Endothelial cell of umbilical vein (primary cell): Measurements from ENCODE around the gene GARIN1A. TPM values are rescaled to one million over a fixed set of nuclear protein-coding genes. Genes with fewer than 3 reads are reported as not detected.

Experiments used
- BruUV-seq: library from RNA; stranded (reverse); fragments of 400-500 nt; replicated peaks from 2 replicates; lab custom pipeline; 2021; lab: Mats Ljungman, UMichigan
- CTCF ChIA-PET: fragments of 300-600, 350-600 bp; sonication (Branson Sonifier 250); formaldehyde crosslinking; loops from one replicate; lab custom pipeline; 2021; ENCODE audit warnings: antibody characterized with exemption, inconsistent platforms; lab: Charles Lee
- POLR2A ChIA-PET: fragments of 300-600, 350-600 bp; sonication (Branson Sonifier 250); formaldehyde crosslinking; loops from one replicate; lab custom pipeline; 2021; ENCODE audit warnings: antibody characterized with exemption, inconsistent platforms; lab: Charles Lee
- DNase-seq: peaks from one replicate; pipeline ENCODE4 v3.0.0-alpha.2; 2011; ENCODE audit warnings: low read depth, low spot score
- FAIRE-seq: peaks from 2 replicates; lab custom pipeline; 2011; peaks lifted over from hg19 to GRCh38; lab: Jason Lieb, UNC
- H2AFZ ChIP-seq: 2 replicates; pipeline ENCODE4 v1.6.0; 2012; ENCODE audit warnings: low read depth, low read length, control low read depth, inconsistent platforms
- H3K27ac ChIP-seq: 2 replicates; pipeline ENCODE4 v1.5.1; 2011; ENCODE audit warnings: low read depth, mild to moderate bottlenecking, control low read depth, low read length, moderate library complexity; ENCODE audit not compliant: insufficient read depth
- H3K27me3 ChIP-seq, 2 experiments: 2 replicates each; pipeline versions ENCODE4 v1.6.0 to v1.6.1; 2011; ENCODE audit warnings: low read length in 2 of 2, mixed read lengths in 1 of 2; ENCODE audit not compliant: control insufficient read depth in 2 of 2, insufficient read depth in 2 of 2
- H3K36me3 ChIP-seq, 2 experiments: 2 replicates in 1 of 2; 3 replicates in 1 of 2; pipeline ENCODE4 v1.5.1; 2011; ENCODE audit warnings: low read length in 2 of 2, mild to moderate bottlenecking in 1 of 2, moderate library complexity in 1 of 2; ENCODE audit not compliant: control insufficient read depth in 2 of 2, insufficient read depth in 2 of 2; ENCODE audit errors: extremely low read depth in 1 of 2
- H3K4me1 ChIP-seq: 3 replicates; pipeline ENCODE4 v1.5.1; 2011; ENCODE audit warnings: mild to moderate bottlenecking, low read length; ENCODE audit not compliant: control insufficient read depth, insufficient read depth; ENCODE audit errors: extremely low read depth
- H3K4me2 ChIP-seq: 2 replicates; pipeline ENCODE4 v1.6.1; 2011; ENCODE audit warnings: low read length, control low read depth, mixed read lengths; ENCODE audit not compliant: insufficient read depth
- H3K4me3 ChIP-seq, 3 experiments: fragments of 200-600 bp in 1 of 3; sonication (generic), shearing (Covaris generic) in 1 of 3; replicated peaks in 1 of 3; 2 replicates each; pipeline ENCODE4 v1.5.1; 2011 to 2016; ENCODE audit warnings: control low read depth in 3 of 3, low read length in 3 of 3, mild to moderate bottlenecking in 2 of 3, inconsistent platforms in 1 of 3, low read depth in 1 of 3, moderate library complexity in 1 of 3; ENCODE audit not compliant: insufficient read depth in 1 of 3
- H3K79me2 ChIP-seq: 2 replicates; pipeline ENCODE4 v1.6.0; 2012; ENCODE audit warnings: low read length, inconsistent platforms; ENCODE audit not compliant: control insufficient read depth, insufficient read depth
- H3K9ac ChIP-seq: replicated peaks from 2 replicates; pipeline ENCODE3; 2011; ENCODE audit warnings: low read length, control low read depth; ENCODE audit not compliant: insufficient read depth; ENCODE audit errors: extremely low read depth
- H3K9me1 ChIP-seq: replicated peaks from 3 replicates; pipeline ENCODE4 v1.6.0; 2011; ENCODE audit warnings: mild to moderate bottlenecking, low read length; ENCODE audit not compliant: control insufficient read depth, insufficient read depth; ENCODE audit errors: extremely low read depth
- H3K9me3 ChIP-seq: replicated peaks from 2 replicates; pipeline ENCODE4 v1.5.1; 2012; ENCODE audit warnings: low read length, inconsistent platforms; ENCODE audit not compliant: control insufficient read depth, insufficient read depth
- H4K20me1 ChIP-seq: replicated peaks from 2 replicates; pipeline ENCODE3; 2011; ENCODE audit warnings: mild to moderate bottlenecking, low read length; ENCODE audit not compliant: control insufficient read depth, insufficient read depth; ENCODE audit errors: extremely low read depth
- EZH2 ChIP-seq: IDR thresholded peaks from 2 replicates; pipeline ENCODE4 v1.6.1; 2012; ENCODE audit warnings: borderline replicate concordance, low read depth, mild to moderate bottlenecking, moderate library complexity, low read length, inconsistent platforms; ENCODE audit not compliant: severe bottlenecking
- FOS ChIP-seq: IDR thresholded peaks from 2 replicates; pipeline ENCODE4 v1.6.1; 2011; ENCODE audit warnings: mild to moderate bottlenecking, low read length, moderate library complexity, borderline replicate concordance; ENCODE audit not compliant: insufficient read depth
- GATA2 ChIP-seq: IDR thresholded peaks from 2 replicates; pipeline ENCODE4 v1.7.0; 2011; ENCODE audit warnings: low read depth, mild to moderate bottlenecking, moderate library complexity, mixed read lengths, low read length; ENCODE audit not compliant: insufficient read length, insufficient read depth
- JUN ChIP-seq: IDR thresholded peaks from 2 replicates; pipeline ENCODE4 v1.6.1; 2011; ENCODE audit warnings: borderline replicate concordance, low read depth; ENCODE audit not compliant: insufficient read length, insufficient read depth
- MAX ChIP-seq: IDR thresholded peaks from 2 replicates; pipeline ENCODE4 v1.6.1; 2011; ENCODE audit not compliant: insufficient read depth, insufficient read length
- MYC ChIP-seq: IDR thresholded peaks from one replicate; pipeline ENCODE4 v1.6.1; 2011; ENCODE audit warnings: mild to moderate bottlenecking, low read depth, low read length
- POLR2A ChIP-seq: IDR thresholded peaks from 2 replicates; pipeline ENCODE4 v1.6.1; 2012; ENCODE audit warnings: low read depth, mild to moderate bottlenecking, control low read depth, low read length
- POLR2AphosphoS5 ChIP-seq: IDR thresholded peaks from 2 replicates; pipeline ENCODE4 v1.6.1; 2012; ENCODE audit warnings: low read depth, mild to moderate bottlenecking, control low read depth, low read length, moderate library complexity; ENCODE audit not compliant: insufficient read depth
- dilution Hi-C: fragments of 300-500 bp; cut with MboI; formaldehyde crosslinking; loops from one replicate; pipeline ENCODE4 v1.15.0; 2019; ENCODE audit warnings: low sequenced_read_pairs; ENCODE audit not compliant: extremely low pct_ligation_motif_present
- intact Hi-C: fragments of 100-400 bp; cut with micrococcal nuclease; formaldehyde crosslinking; loops from one replicate; pipeline ENCODE4 v1.10.0; 2022
- polyA plus RNA-seq, 4 experiments: library from polyadenylated mRNA; depleted of rRNA in 3 of 4; stranded (reverse) in 3 of 4; unstranded in 1 of 4; fragments of >200 nt; gene quantifications; 2 replicates each; pipeline versions ENCODE4 v1.2.1 to v1.2.3, GENCODE V29; 2011 to 2012; ENCODE audit warnings: missing spikeins in 1 of 4
- total RNA-seq: library from RNA; stranded (reverse); gene quantifications from 2 replicates; pipeline ENCODE4 v1.2.3, GENCODE V29; 2021
- TF ChIP-seq, protein P1 (sequence below), 2 donors: IDR thresholded peaks; 1 replicate in 1 of 2; 2 replicates in 1 of 2; pipeline ENCODE4 v1.5.1; 2011; ENCODE audit warnings: low read length in 2 of 2, mild to moderate bottlenecking in 2 of 2, moderate library complexity in 2 of 2, control low read depth in 1 of 2, inconsistent platforms in 1 of 2, low read depth in 1 of 2; ENCODE audit not compliant: insufficient read depth in 1 of 2; ENCODE audit errors: extremely low read depth in 1 of 2

GARIN1A gene
- total and polyA plus RNA-seq, 2 donors (not counting 3 experiments of a cell fraction or from before 2014, with no cell fraction given), result 0.65 to 3.6 TPM

DNA sequence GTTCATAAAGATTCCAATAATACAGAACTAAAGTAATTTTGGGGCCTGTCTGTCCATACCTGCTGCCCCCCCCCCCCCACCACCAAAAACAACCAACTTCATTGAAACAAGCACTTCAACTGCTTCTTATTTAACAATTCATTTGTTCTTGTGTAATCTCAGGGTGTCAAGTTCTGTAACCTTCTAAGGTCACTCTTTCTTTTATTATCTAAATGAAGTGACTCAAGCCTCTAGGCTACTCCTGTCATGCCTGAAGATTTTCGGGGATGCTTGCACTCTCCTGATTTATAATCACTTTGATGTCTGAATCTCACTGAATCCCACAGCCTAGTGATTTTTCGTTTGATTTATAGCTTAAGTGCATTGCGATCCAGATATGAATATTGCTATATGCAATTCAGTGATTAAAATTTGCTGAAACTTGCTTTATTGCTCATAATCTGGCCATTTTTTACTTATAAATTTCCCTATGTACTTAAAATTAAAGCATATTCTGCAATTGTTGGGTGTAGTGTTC lies 27.2 kb downstream of the GARIN1A start:
- no peak for TF ChIP-seq FOS
- no peak for TF ChIP-seq GATA2
- no peak for TF ChIP-seq MAX
- no peak for TF ChIP-seq POLR2A
- no peak for DNase-seq
- ChIA-PET CTCF (interaction anchor here (0.8 to 2.3 kb wide), 3 partner anchors 10 to 52 kb away, joined by 3 to 10 read pairs (median 4); no protein-coding TSS in a partner anchor), POLR2A (no interaction called here)
- dilution Hi-C loops, result no loop called here
- no peaks in the 10 kb centered on the region for H3K36me3 ChIP-seq
- intact Hi-C loops, result no loop called here
- H3K4me3 ChIP-seq, result no peak overlapping the region
- no TSS peak for BruUV-seq
- no peaks in the 10 kb centered on the region for H3K4me1 ChIP-seq
- H3K9me1 ChIP-seq, result no peaks in the 10 kb centered on the region
- peaks cover 28 to 32% of the 10 kb centered on the region in 2 experiments for H3K27me3 ChIP-seq
- H3K4me2 ChIP-seq, result no peak overlapping the region
- no peaks in the 10 kb centered on the region for H3K9me3 ChIP-seq
- no peak overlapping the region for H2AFZ ChIP-seq
- no peaks in the 10 kb centered on the region for H4K20me1 ChIP-seq
- FAIRE-seq, result no peak
- no peak overlapping the region for H3K9ac ChIP-seq
- no peaks in the 10 kb centered on the region for H3K79me2 ChIP-seq
- H3K27ac ChIP-seq, result no peak overlapping the region

GRCh38 chr7:128699895-128700294 lies 27.8 kb downstream of the GARIN1A start:
- BruUV-seq, result no TSS peak

More at GRCh38 chr7:128699895-128700294, 27.8 kb downstream of the GARIN1A start:
- DNase-seq (no peak), FAIRE-seq (no peak)
- H3K9ac ChIP-seq, result no peak overlapping the region
- H3K36me3 ChIP-seq, result no peaks in the 10 kb centered on the region
- H3K27ac ChIP-seq, result no peak overlapping the region
- no peaks in the 10 kb centered on the region for H3K79me2 ChIP-seq
- no peak overlapping the region for H3K4me2 ChIP-seq
- dilution Hi-C loops (no loop called here), intact Hi-C loops (no loop called here)
- no peak overlapping the region for H3K4me3 ChIP-seq
- H3K4me1 ChIP-seq, result no peaks in the 10 kb centered on the region
- TF ChIP-seq POLR2A (no peak), MAX (no peak), POLR2AphosphoS5 (no peak), GATA2 (no peak), JUN (no peak), EZH2 (no peak), MYC (no peak), FOS (no peak)
- TF ChIP-seq, protein P1, sequence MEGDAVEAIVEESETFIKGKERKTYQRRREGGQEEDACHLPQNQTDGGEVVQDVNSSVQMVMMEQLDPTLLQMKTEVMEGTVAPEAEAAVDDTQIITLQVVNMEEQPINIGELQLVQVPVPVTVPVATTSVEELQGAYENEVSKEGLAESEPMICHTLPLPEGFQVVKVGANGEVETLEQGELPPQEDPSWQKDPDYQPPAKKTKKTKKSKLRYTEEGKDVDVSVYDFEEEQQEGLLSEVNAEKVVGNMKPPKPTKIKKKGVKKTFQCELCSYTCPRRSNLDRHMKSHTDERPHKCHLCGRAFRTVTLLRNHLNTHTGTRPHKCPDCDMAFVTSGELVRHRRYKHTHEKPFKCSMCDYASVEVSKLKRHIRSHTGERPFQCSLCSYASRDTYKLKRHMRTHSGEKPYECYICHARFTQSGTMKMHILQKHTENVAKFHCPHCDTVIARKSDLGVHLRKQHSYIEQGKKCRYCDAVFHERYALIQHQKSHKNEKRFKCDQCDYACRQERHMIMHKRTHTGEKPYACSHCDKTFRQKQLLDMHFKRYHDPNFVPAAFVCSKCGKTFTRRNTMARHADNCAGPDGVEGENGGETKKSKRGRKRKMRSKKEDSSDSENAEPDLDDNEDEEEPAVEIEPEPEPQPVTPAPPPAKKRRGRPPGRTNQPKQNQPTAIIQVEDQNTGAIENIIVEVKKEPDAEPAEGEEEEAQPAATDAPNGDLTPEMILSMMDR (IDR thresholded peaks at IDR 0.05; ENCODE audit: extremely low read depth in 1 of 2, insufficient read depth in 1 of 2, low read depth in 1 of 2, low read length in 2 of 2), result no peak
- no peaks in the 10 kb centered on the region for H4K20me1 ChIP-seq
- no peaks in the 10 kb centered on the region for H3K9me1 ChIP-seq
- ChIA-PET POLR2A (no interaction called here), CTCF (interaction anchor here (0.8 to 2.3 kb wide), 4 partner anchors 9 to 52 kb away, joined by 3 to 10 read pairs (median 4); no protein-coding TSS in a partner anchor)
- no peak overlapping the region for H2AFZ ChIP-seq
- H3K9me3 ChIP-seq, result no peaks in the 10 kb centered on the region
- H3K27me3 ChIP-seq, result peaks cover 28 to 32% of the 10 kb centered on the region in 2 experiments
